Measurements from ENCODE around the gene RNF157. TPM values are rescaled to one million over a fixed set of nuclear protein-coding genes. Genes with fewer than 3 reads are reported as not detected.

RNF157 gene
- total RNA-seq, 4 donors from 2014 or later: 1.7 to 6.6 (median 4.7) TPM

DNA sequence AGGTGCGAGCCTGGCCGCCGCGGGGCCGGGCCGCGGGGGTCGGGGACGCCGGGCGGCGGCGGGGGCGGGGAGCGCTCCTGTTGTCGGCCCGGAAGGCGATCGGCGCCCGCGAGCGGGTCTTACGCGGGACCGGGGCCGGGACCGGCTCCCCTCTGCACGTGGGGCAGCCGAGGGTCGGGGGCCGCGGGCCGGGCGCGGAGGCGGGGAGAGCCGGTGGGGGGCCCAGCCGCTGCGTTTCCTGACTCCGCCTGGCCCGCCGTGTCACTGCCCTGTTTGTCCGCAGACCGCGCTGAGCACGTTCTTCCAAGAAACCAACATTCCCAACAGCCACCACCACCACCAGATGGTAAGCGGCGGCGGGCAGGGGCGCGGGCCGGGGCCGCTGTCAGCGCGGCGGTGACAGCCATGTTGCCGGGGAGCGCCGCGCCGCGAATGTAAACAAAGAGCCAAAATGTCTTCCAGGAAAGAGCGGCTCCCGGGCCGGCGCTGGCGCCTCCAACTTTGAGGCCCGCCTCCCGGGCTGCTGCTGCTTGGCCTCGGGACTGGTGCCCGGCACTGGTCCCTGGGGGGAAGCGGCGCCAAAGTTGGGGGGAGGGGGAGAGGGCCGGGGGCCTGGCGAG, 25.4 kb upstream of the RNF157 start:
- peaks cover 33 to 57% of the 10 kb centered on the region in 2 donors for H3K4me1 ChIP-seq
- intact Hi-C loops (cut with DNase I): no loop called here
- H3K4me3 ChIP-seq (replicated peaks in 1 of 3): peak overlapping the region; percentile 84 to 100 (median 97)
- H3K9me3 ChIP-seq: no peaks in the 10 kb centered on the region
- 0 to 1% methylated on average over 13 to 30 of the region's 76 CpGs for WGBS, 2 donors
- peaks cover 9 to 13% of the 10 kb centered on the region in 2 donors for H3K36me3 ChIP-seq
- H3K27me3 ChIP-seq: no peaks in the 10 kb centered on the region
- peak; percentile 65 for DNase-seq
- peak in 1 of 2 donors; percentile 42 for TF ChIP-seq POLR2A (IDR thresholded peaks at IDR 0.05)
- TF ChIP-seq, protein P1, sequence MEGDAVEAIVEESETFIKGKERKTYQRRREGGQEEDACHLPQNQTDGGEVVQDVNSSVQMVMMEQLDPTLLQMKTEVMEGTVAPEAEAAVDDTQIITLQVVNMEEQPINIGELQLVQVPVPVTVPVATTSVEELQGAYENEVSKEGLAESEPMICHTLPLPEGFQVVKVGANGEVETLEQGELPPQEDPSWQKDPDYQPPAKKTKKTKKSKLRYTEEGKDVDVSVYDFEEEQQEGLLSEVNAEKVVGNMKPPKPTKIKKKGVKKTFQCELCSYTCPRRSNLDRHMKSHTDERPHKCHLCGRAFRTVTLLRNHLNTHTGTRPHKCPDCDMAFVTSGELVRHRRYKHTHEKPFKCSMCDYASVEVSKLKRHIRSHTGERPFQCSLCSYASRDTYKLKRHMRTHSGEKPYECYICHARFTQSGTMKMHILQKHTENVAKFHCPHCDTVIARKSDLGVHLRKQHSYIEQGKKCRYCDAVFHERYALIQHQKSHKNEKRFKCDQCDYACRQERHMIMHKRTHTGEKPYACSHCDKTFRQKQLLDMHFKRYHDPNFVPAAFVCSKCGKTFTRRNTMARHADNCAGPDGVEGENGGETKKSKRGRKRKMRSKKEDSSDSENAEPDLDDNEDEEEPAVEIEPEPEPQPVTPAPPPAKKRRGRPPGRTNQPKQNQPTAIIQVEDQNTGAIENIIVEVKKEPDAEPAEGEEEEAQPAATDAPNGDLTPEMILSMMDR (IDR thresholded peaks at IDR 0.05): no peak
- H3K27ac ChIP-seq: peak overlapping the region; percentile 89 to 98 (median 95)

DNA sequence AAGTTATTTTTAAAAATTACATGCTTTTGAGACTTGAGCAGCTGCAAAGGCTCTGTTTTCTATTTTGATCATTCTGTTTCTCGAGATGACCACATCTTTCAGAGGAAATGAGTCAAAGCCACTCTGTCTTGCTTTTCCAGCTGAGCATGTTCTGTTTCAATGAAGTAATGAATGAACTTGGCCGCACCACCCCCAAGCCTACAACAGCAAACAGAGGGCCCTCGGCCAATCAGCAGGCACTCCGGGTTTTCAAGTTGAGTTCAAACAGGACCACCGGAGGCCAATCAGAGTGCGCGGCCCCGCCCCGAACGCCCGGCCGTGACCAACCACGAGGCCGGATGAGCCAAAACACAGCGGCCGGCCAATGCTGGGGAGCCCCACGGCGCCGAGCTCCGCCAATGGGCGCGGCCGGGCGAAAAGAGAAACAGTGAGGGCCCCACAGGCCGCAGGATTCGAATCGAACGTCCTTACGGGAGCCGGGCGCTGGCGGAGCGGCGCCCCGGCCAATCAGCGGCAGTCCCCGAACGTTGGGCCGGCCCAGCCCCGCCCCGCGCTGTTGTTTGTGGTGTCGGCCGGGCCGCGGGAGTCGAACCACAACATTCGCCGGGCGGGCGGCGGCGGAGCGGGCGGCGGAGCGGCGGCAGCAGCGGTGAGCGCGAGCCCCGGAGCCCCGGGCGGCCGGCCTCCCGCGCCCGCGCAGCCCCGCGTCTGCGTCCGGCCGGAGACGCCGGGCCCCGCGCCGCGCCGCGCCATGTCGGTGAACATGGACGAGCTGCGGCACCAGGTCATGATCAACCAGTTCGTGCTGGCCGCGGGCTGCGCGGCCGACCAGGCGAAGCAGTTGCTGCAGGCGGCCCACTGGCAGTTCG, 24.7 kb upstream of the RNF157 start, which contains the start of gene UBALD2:
Gene UBALD2 (plus strand): TSS at position 594 of the 869 bp plus-strand sequence. CDS start 158 bp downstream, at position 752.
- DNase-seq: peak; percentile 99
- peak; percentile 69 to 95 for TF ChIP-seq POLR2A (IDR thresholded peaks at IDR 0.05)
- TF ChIP-seq, protein P1 (IDR thresholded peaks at IDR 0.05): no peak
- 0 to 1% methylated on average over 24 of the region's 94 CpGs for WGBS, 2 donors
- no peaks in the 10 kb centered on the region for H3K27me3 ChIP-seq
- intact Hi-C loops (cut with DNase I): no loop called here
- peaks cover 33 to 64% of the 10 kb centered on the region in 2 donors for H3K4me1 ChIP-seq
- peaks cover 1 to 6% of the 10 kb centered on the region in 2 donors for H3K36me3 ChIP-seq
- H3K9me3 ChIP-seq: no peaks in the 10 kb centered on the region
- H3K27ac ChIP-seq: peak within 1 kb of the TSS; percentile 89 to 98 (median 95)
- peak within 1 kb of the TSS; percentile 84 to 100 (median 97) for H3K4me3 ChIP-seq (replicated peaks in 1 of 3)

DNA sequence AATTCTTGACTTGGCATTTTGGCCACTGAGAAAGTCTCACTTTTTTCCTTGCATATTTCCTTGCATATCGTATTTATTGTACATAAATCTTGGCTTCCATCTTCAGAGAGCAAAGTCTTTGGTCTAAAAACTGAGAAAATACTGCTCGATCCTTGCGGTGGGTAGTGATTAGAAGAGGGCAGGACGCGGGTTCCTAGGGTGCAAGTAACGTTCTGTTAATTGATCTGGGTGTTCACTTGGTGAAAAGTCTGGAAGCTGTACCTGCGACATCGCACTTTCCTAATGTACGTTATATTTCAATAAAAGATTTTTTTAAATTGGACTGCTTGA, 24.1 kb upstream of the RNF157 start:
- whole genome bisulfite sequencing, 2 donors: 55 to 61% methylated on average over 9 of the region's 9 CpGs
- no peak for DNase-seq
- peaks cover 0 to 4% of the 10 kb centered on the region in 2 donors for H3K36me3 ChIP-seq
- intact Hi-C loops (cut with DNase I): no loop called here
- H3K4me1 ChIP-seq: peaks cover 33 to 63% of the 10 kb centered on the region in 2 donors
- no peaks in the 10 kb centered on the region for H3K9me3 ChIP-seq
- no peak overlapping the region for H3K4me3 ChIP-seq (replicated peaks in 1 of 3)
- no peaks in the 10 kb centered on the region for H3K27me3 ChIP-seq
- peak overlapping the region; percentile 18 to 32 (median 21) for H3K27ac ChIP-seq
- TF ChIP-seq, protein P1 (IDR thresholded peaks at IDR 0.05): no peak
- TF ChIP-seq POLR2A (IDR thresholded peaks at IDR 0.05): no peak

DNA sequence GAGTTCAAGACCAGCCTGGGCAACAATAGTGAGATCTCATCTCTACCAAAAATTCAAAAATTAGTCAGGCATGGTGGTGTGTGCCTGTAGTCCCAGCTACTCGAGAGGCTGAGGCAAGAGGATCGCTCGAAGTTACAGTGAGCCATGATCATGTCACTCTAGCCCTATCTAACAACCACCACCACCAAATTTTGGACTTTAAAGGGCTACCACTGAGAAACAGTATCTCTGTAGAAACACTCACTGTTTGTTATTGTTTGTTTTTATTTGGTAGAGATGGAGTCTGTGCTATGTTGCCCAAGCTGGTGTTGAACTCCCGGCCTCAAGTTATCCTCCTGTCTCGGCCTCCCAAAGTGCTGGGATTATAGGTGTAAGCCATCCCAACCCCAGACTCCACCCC, 23.6 kb upstream of the RNF157 start:
- DNase-seq: no peak
- Histone ChIP-seq H3K36me3 (peaks cover 0 to 2% of the 10 kb centered on the region in 2 donors), H3K27me3 (no peaks in the 10 kb centered on the region), H3K4me1 (peaks cover 29 to 58% of the 10 kb centered on the region in 2 donors), H3K9me3 (no peaks in the 10 kb centered on the region), H3K27ac (no peak overlapping the region), H3K4me3 (replicated peaks in 1 of 3) (no peak overlapping the region)
- TF ChIP-seq POLR2A (IDR thresholded peaks at IDR 0.05): no peak
- TF ChIP-seq, protein P1 (IDR thresholded peaks at IDR 0.05): no peak
- intact Hi-C loops (cut with DNase I): no loop called here
- WGBS, 2 donors: 93 to 96% methylated on average over 5 of the region's 5 CpGs

All from thyroid gland (tissue), 4 donors.